Panc1 (cell line): Measurements from ENCODE around the gene ARSG.

Experiments used
- POLR2AphosphoS5 ChIP-seq: IDR thresholded peaks from 2 replicates; pipeline ENCODE4 v1.6.1; 2012; ENCODE audit warnings: mild to moderate bottlenecking, low read depth, low read length, moderate library complexity
- SIN3A ChIP-seq: IDR thresholded peaks from 2 replicates; pipeline ENCODE4 v1.6.1; 2012; ENCODE audit warnings: low read depth, mild to moderate bottlenecking, low read length, moderate library complexity, borderline replicate concordance; ENCODE audit not compliant: insufficient read depth
- TCF7L2 ChIP-seq: IDR thresholded peaks from 2 replicates; pipeline ENCODE4 v1.6.1; 2011; ENCODE audit warnings: mild to moderate bottlenecking, low read depth, low read length, inconsistent platforms
- TF ChIP-seq, protein P1 (sequence below): fragments of 450-650 bp; IDR thresholded peaks from 2 replicates; pipeline ENCODE4 v1.5.1; 2017; ENCODE audit warnings: mild to moderate bottlenecking
- TF ChIP-seq, protein P2 (sequence below), 2 experiments: IDR thresholded peaks; 2 replicates each; pipeline ENCODE4 v1.6.1; 2011 to 2012; ENCODE audit warnings: low read depth in 2 of 2, control low read depth in 1 of 2, low read length in 1 of 2, mild to moderate bottlenecking in 1 of 2, moderate library complexity in 1 of 2; ENCODE audit not compliant: insufficient read depth in 1 of 2

DNA sequence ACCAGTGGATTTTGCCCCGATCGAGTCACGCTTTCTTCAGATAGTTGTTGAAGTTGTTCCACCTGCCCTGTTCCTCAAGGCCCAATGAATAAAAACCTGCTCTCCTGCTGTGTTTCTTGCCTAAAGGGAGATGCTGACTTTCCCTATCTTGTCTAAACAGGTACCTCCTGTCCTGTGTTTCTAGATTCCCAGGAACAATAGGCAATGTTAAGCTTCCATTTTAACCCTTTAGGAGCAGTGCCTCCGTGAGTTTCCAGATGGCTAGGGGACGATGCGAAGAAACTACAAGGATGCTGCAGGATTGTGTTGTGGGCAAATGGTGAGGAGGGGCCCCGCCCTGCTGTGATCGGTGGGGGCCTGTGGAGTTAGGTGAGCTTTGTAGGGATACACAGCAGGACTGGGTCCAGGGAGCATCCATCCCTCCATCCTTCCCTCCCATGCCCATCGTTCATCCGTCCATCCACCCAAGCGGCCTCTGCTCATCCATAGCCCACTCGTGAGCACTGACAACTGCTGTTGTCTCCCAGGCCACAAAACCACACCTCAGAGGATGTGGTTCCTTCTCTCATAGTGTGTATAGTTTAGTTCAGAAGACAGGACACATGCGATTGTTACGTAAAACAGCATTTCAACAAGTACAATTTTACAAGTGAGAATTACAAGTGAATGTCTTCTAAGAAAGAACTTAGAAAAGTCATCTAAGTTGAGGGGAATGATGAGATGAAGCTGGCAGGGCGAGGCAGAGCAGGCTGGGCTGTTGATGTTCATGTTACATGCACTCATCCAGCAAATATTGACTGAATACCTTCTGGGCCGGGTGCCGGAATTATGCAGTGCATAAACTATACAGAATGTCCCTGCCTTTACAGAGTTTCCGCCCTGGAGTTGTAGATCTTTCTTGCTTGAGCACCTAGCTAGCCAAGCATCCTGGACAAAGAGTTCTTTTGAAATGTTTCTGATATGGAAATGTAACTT is 5.2 kb downstream of the ARSG start:
- TF ChIP-seq TCF7L2, result no peak
- TF ChIP-seq, protein P1, sequence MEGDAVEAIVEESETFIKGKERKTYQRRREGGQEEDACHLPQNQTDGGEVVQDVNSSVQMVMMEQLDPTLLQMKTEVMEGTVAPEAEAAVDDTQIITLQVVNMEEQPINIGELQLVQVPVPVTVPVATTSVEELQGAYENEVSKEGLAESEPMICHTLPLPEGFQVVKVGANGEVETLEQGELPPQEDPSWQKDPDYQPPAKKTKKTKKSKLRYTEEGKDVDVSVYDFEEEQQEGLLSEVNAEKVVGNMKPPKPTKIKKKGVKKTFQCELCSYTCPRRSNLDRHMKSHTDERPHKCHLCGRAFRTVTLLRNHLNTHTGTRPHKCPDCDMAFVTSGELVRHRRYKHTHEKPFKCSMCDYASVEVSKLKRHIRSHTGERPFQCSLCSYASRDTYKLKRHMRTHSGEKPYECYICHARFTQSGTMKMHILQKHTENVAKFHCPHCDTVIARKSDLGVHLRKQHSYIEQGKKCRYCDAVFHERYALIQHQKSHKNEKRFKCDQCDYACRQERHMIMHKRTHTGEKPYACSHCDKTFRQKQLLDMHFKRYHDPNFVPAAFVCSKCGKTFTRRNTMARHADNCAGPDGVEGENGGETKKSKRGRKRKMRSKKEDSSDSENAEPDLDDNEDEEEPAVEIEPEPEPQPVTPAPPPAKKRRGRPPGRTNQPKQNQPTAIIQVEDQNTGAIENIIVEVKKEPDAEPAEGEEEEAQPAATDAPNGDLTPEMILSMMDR, result no peak
- TF ChIP-seq, protein P2, sequence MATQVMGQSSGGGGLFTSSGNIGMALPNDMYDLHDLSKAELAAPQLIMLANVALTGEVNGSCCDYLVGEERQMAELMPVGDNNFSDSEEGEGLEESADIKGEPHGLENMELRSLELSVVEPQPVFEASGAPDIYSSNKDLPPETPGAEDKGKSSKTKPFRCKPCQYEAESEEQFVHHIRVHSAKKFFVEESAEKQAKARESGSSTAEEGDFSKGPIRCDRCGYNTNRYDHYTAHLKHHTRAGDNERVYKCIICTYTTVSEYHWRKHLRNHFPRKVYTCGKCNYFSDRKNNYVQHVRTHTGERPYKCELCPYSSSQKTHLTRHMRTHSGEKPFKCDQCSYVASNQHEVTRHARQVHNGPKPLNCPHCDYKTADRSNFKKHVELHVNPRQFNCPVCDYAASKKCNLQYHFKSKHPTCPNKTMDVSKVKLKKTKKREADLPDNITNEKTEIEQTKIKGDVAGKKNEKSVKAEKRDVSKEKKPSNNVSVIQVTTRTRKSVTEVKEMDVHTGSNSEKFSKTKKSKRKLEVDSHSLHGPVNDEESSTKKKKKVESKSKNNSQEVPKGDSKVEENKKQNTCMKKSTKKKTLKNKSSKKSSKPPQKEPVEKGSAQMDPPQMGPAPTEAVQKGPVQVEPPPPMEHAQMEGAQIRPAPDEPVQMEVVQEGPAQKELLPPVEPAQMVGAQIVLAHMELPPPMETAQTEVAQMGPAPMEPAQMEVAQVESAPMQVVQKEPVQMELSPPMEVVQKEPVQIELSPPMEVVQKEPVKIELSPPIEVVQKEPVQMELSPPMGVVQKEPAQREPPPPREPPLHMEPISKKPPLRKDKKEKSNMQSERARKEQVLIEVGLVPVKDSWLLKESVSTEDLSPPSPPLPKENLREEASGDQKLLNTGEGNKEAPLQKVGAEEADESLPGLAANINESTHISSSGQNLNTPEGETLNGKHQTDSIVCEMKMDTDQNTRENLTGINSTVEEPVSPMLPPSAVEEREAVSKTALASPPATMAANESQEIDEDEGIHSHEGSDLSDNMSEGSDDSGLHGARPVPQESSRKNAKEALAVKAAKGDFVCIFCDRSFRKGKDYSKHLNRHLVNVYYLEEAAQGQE (IDR thresholded peaks at IDR 0.05; ENCODE audit: insufficient read depth in 1 of 2, low read depth in 2 of 2, low read length in 1 of 2), result no peak
- no peak for TF ChIP-seq POLR2AphosphoS5
- TF ChIP-seq SIN3A, result no peak
